Lower leg skin (tissue), 3 donors: ENCODE data around the gene TCEANC2.

Experiments
- CTCF ChIP-seq, 3 donors: fragments of 450-650 bp; IDR thresholded peaks; one replicate each; pipeline ENCODE4 v1.5.1; 2016; ENCODE audit warnings: antibody characterized with exemption in 3 of 3, mild to moderate bottlenecking in 3 of 3, moderate library complexity in 2 of 3
- POLR2A ChIP-seq, 2 donors: fragments of 450-650 bp; IDR thresholded peaks; one replicate each; pipeline ENCODE4 v1.6.1; 2016 to 2017; ENCODE audit warnings: antibody characterized with exemption in 2 of 2, mild to moderate bottlenecking in 1 of 2, moderate library complexity in 1 of 2

- no peak for TF ChIP-seq CTCF (IDR thresholded peaks at IDR 0.05)
- TF ChIP-seq POLR2A (IDR thresholded peaks at IDR 0.05), result no peak
Measured at GRCh38 chr1:54077359-54077758, 24.0 kb downstream of the TCEANC2 start.
